HL-60 (cell line): ENCODE results near the gene CERS6.

Experiments used
- DNase-seq, 2 experiments: peaks; one replicate each; pipeline ENCODE4 v3.0.0-alpha.2; 2010 to 2020; ENCODE audit warnings: low read depth in 1 of 2, low spot score in 1 of 2
- H3K27ac ChIP-seq: fragments of 250-450 bp; sonication (Bioruptor Pico); replicated peaks from 2 replicates; pipeline ENCODE4 v1.5.1; 2020; ENCODE audit warnings: mild to moderate bottlenecking, moderate library complexity
- H3K27me3 ChIP-seq: fragments of 250-450 bp; sonication (Bioruptor Pico); 2 replicates; pipeline ENCODE4 v1.5.1; 2021; ENCODE audit warnings: mild to moderate bottlenecking, moderate library complexity; ENCODE audit not compliant: insufficient read depth, poor library complexity, severe bottlenecking
- H3K4me3 ChIP-seq: replicated peaks from 2 replicates; pipeline ENCODE4 v1.5.1; 2011; ENCODE audit warnings: mild to moderate bottlenecking, control low read depth, low read length; ENCODE audit not compliant: insufficient read depth
- GABPA ChIP-seq: IDR thresholded peaks from 2 replicates; pipeline ENCODE4 v1.6.1; 2012; ENCODE audit warnings: low read depth
- POLR2AphosphoS5 ChIP-seq: IDR thresholded peaks from 2 replicates; pipeline ENCODE4 v1.6.1; 2012; ENCODE audit warnings: low read depth
- SPI1 ChIP-seq: IDR thresholded peaks from 2 replicates; pipeline ENCODE4 v1.6.1; 2012; ENCODE audit warnings: low read depth, mild to moderate bottlenecking, borderline replicate concordance
- TF ChIP-seq, protein P1 (sequence below): IDR thresholded peaks from 2 replicates; pipeline ENCODE4 v1.6.1; 2012; ENCODE audit warnings: low read depth; ENCODE audit not compliant: insufficient replicate concordance
- TF ChIP-seq, protein P2 (sequence below): IDR thresholded peaks from one replicate; pipeline ENCODE4 v1.5.1; 2011; ENCODE audit warnings: low read length, control low read depth, inconsistent platforms; ENCODE audit not compliant: insufficient read depth

The CERS6 gene

DNA sequence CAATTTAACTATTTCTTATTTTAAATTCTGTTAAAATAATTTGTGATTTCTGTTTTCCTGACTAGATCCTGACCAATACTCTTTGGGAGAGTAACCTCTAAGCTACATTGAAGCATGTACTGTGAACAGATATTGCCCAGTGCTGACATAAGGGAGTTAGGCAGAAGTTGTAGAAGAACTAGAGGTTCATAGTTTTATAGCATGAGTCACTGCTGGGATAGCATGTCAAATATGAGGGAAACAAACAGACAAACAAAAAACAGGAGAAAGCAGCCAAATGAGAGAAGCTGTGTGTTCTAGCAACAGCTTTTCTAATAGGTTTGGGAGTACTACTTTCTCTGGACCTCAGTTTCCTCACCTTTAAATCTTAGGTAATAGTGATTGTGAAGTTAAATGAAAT, 72.4 kb downstream of the CERS6 start:
- no peak overlapping the region for H3K27ac ChIP-seq
- no peak overlapping the region for H3K4me3 ChIP-seq
- no peaks in the 10 kb centered on the region for H3K27me3 ChIP-seq
- no peak for TF ChIP-seq POLR2AphosphoS5
- TF ChIP-seq, protein P1, sequence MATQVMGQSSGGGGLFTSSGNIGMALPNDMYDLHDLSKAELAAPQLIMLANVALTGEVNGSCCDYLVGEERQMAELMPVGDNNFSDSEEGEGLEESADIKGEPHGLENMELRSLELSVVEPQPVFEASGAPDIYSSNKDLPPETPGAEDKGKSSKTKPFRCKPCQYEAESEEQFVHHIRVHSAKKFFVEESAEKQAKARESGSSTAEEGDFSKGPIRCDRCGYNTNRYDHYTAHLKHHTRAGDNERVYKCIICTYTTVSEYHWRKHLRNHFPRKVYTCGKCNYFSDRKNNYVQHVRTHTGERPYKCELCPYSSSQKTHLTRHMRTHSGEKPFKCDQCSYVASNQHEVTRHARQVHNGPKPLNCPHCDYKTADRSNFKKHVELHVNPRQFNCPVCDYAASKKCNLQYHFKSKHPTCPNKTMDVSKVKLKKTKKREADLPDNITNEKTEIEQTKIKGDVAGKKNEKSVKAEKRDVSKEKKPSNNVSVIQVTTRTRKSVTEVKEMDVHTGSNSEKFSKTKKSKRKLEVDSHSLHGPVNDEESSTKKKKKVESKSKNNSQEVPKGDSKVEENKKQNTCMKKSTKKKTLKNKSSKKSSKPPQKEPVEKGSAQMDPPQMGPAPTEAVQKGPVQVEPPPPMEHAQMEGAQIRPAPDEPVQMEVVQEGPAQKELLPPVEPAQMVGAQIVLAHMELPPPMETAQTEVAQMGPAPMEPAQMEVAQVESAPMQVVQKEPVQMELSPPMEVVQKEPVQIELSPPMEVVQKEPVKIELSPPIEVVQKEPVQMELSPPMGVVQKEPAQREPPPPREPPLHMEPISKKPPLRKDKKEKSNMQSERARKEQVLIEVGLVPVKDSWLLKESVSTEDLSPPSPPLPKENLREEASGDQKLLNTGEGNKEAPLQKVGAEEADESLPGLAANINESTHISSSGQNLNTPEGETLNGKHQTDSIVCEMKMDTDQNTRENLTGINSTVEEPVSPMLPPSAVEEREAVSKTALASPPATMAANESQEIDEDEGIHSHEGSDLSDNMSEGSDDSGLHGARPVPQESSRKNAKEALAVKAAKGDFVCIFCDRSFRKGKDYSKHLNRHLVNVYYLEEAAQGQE: no peak
- TF ChIP-seq, protein P2, sequence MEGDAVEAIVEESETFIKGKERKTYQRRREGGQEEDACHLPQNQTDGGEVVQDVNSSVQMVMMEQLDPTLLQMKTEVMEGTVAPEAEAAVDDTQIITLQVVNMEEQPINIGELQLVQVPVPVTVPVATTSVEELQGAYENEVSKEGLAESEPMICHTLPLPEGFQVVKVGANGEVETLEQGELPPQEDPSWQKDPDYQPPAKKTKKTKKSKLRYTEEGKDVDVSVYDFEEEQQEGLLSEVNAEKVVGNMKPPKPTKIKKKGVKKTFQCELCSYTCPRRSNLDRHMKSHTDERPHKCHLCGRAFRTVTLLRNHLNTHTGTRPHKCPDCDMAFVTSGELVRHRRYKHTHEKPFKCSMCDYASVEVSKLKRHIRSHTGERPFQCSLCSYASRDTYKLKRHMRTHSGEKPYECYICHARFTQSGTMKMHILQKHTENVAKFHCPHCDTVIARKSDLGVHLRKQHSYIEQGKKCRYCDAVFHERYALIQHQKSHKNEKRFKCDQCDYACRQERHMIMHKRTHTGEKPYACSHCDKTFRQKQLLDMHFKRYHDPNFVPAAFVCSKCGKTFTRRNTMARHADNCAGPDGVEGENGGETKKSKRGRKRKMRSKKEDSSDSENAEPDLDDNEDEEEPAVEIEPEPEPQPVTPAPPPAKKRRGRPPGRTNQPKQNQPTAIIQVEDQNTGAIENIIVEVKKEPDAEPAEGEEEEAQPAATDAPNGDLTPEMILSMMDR: no peak
- no peak for DNase-seq

DNA sequence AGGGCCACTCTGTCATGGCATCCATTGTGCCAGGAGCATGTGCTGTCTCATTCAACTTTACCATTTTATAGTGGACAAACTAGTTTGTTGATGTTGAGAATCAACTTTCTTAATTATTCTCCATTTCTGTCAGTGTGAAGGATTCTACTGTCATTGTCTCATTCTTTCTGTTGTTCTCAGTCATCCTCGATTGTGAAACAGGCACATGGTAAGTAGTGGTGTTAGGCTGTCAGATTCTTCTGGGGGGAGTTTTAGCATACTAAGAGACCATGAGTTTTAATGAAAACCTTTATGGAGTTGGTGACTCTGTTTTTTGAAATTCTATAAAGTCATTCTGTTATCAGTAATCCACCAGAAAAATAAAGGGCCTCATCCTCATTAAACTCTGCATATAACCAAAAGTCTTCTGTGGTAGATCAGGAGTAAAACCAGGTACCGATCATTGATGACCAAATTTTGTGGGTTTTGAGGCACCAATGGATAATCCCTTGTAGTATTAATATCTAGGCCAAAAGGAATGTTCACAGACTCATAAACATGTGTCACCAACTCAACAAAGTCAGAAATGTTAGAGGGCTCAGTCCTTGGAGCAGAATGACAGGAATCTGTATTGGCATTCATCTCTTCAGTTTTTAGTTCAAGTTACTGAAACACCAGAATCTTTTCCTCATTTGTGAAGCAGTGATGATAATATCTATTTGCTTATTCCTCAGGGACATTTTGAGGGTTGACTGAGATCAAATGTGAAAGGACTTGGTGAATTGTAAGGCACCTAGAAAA, 73.2 kb downstream of the CERS6 start:
- no peak for DNase-seq
- H3K4me3 ChIP-seq: no peak overlapping the region
- peak overlapping the region; percentile 21 for H3K27ac ChIP-seq

DNA sequence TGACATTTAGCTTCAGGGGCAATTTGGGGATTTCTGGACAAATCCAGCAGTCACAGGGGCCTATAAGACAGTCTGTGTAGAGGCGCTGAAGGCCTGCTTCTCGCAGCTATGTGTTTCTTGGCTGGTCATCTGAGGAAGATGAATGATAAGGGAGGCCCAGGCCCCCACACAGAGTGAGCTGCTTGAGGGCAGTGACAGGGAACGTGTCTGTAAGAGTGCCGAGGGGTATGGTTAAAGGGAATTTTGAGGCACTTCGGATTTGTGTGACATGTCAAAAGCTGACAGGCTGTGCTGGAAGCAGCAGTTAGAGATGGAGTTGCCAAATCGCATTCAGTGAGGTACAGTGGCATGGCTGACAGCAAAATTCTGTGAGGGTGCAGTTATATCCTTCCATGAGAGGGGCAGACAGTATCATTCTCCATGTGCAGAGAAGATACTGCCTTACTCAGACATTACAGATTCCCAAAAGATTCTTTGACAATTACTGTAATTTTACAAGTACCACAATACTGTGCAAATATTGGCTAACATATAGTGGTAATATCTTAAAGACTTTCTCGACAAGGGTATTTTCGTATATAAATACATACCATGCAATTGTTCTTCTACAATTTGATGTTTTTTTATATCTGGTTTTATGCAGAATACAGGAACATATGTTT, 74.0 kb downstream of the CERS6 start:
- H3K27ac ChIP-seq: peak overlapping the region; percentile 21
- no peak overlapping the region for H3K4me3 ChIP-seq
- DNase-seq: peak in 1 of 2 experiments; percentile 18
- H3K27me3 ChIP-seq: no peaks in the 10 kb centered on the region
- TF ChIP-seq GABPA (no peak), SPI1 (no peak), POLR2AphosphoS5 (no peak)
- TF ChIP-seq, protein P2: no peak
- TF ChIP-seq, protein P1: no peak

More for the DNA sequence above, 73.2 kb downstream of the CERS6 start:
- H3K27me3 ChIP-seq: no peaks in the 10 kb centered on the region
- no peak for TF ChIP-seq GABPA
- TF ChIP-seq, protein P1: no peak
- TF ChIP-seq SPI1: no peak
- TF ChIP-seq, protein P2: no peak
- TF ChIP-seq POLR2AphosphoS5: no peak
